ENCODE results near the gene JARID2.

JARID2 gene

DNA sequence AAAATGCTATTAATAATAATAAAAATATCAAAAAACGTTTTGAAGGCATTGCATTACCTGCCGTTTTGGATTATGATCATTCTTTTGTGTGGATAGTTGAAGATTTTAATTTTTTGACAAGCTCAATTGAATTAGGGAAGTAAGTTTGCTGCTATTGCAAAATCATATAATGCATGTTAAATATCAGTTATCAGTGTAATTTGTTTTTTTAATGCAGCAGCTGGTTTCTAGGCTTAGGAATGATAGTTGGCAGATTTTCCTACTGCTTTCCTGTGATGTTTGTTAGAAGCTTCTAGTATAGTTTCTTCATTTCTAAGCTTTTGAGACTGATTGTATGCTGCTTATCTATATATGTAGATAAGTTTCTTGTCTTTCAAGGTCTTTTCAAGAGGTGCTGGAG is 99.0 kb downstream of the JARID2 start:
- H3K27me3 ChIP-seq (ENCODE audit: low read length), result no peaks in the 10 kb centered on the region
- no peak overlapping the region for H3K4me2 ChIP-seq (ENCODE audit: low read depth, low read length, poor library complexity, severe bottlenecking)
- H3K9ac ChIP-seq (ENCODE audit: low read length), result no peak overlapping the region
- H3K9me3 ChIP-seq (ENCODE audit: insufficient read depth, low read length), result no peaks in the 10 kb centered on the region
- peaks cover 34% of the 10 kb centered on the region for H4K20me1 ChIP-seq (ENCODE audit: low read depth, low read length)
- H3K36me3 ChIP-seq (ENCODE audit: low read length), result no peaks in the 10 kb centered on the region
- no peaks in the 10 kb centered on the region for H3F3A ChIP-seq (ENCODE audit: insufficient read depth)
- no peaks in the 10 kb centered on the region for H3K79me2 ChIP-seq (ENCODE audit: insufficient read depth, low read length)
- no peaks in the 10 kb centered on the region for H3K9me2 ChIP-seq (replicated peaks; ENCODE audit: insufficient read depth, low read length)
- H3K4me3 ChIP-seq (ENCODE audit: insufficient read depth, low read length, poor library complexity, severe bottlenecking), result no peak overlapping the region
- H2AFZ ChIP-seq (ENCODE audit: low read depth, low read length, severe bottlenecking), result no peak overlapping the region
- H3K27ac ChIP-seq (ENCODE audit: low read depth, low read length), result no peak overlapping the region
- no peak for TF ChIP-seq EZH2phosphoT487 (conservative IDR thresholded peaks at IDR 0.05; ENCODE audit: low read length)
- TF ChIP-seq, protein P1, sequence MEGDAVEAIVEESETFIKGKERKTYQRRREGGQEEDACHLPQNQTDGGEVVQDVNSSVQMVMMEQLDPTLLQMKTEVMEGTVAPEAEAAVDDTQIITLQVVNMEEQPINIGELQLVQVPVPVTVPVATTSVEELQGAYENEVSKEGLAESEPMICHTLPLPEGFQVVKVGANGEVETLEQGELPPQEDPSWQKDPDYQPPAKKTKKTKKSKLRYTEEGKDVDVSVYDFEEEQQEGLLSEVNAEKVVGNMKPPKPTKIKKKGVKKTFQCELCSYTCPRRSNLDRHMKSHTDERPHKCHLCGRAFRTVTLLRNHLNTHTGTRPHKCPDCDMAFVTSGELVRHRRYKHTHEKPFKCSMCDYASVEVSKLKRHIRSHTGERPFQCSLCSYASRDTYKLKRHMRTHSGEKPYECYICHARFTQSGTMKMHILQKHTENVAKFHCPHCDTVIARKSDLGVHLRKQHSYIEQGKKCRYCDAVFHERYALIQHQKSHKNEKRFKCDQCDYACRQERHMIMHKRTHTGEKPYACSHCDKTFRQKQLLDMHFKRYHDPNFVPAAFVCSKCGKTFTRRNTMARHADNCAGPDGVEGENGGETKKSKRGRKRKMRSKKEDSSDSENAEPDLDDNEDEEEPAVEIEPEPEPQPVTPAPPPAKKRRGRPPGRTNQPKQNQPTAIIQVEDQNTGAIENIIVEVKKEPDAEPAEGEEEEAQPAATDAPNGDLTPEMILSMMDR (IDR thresholded peaks at IDR 0.05; ENCODE audit: insufficient read depth, low read length, poor library complexity, severe bottlenecking), result no peak

DNA sequence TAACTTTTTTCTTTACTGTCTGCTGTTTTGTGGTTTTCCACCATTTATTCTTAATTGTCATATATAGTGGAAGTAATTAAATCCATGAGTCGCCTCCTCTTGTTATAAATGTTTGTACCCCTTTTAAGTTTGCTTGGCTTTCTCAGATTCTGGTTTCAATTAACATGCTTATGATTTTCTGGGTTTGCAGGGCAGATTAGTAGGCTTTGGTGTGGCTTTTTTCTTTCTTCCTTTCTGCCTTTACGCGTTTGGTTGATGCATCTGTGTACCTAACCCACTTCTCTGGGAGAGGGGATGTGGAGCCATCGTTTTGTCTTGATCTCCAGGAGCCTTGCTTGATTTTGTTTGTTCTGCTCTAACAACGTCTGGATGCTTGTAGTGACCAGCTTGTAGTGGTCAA is 100.4 kb downstream of the JARID2 start:
- no peak overlapping the region for H3K4me2 ChIP-seq (ENCODE audit: low read depth, low read length, poor library complexity, severe bottlenecking)
- no peaks in the 10 kb centered on the region for H3F3A ChIP-seq (ENCODE audit: insufficient read depth)
- peaks cover 34% of the 10 kb centered on the region for H4K20me1 ChIP-seq (ENCODE audit: low read depth, low read length)
- H3K9ac ChIP-seq (ENCODE audit: low read length), result no peak overlapping the region
- H3K4me3 ChIP-seq (ENCODE audit: insufficient read depth, low read length, poor library complexity, severe bottlenecking), result no peak overlapping the region
- no peak overlapping the region for H3K27ac ChIP-seq (ENCODE audit: low read depth, low read length)
- H3K27me3 ChIP-seq (ENCODE audit: low read length), result no peaks in the 10 kb centered on the region
- TF ChIP-seq EZH2phosphoT487 (conservative IDR thresholded peaks at IDR 0.05; ENCODE audit: low read length), result no peak
- TF ChIP-seq, protein P1 (IDR thresholded peaks at IDR 0.05; ENCODE audit: insufficient read depth, low read length, poor library complexity, severe bottlenecking), result no peak
- no peak overlapping the region for H2AFZ ChIP-seq (ENCODE audit: low read depth, low read length, severe bottlenecking)
- no peaks in the 10 kb centered on the region for H3K9me2 ChIP-seq (replicated peaks; ENCODE audit: insufficient read depth, low read length)
- H3K9me3 ChIP-seq (ENCODE audit: insufficient read depth, low read length), result no peaks in the 10 kb centered on the region
- no peaks in the 10 kb centered on the region for H3K36me3 ChIP-seq (ENCODE audit: low read length)
- H3K79me2 ChIP-seq (ENCODE audit: insufficient read depth, low read length), result no peaks in the 10 kb centered on the region

DNA sequence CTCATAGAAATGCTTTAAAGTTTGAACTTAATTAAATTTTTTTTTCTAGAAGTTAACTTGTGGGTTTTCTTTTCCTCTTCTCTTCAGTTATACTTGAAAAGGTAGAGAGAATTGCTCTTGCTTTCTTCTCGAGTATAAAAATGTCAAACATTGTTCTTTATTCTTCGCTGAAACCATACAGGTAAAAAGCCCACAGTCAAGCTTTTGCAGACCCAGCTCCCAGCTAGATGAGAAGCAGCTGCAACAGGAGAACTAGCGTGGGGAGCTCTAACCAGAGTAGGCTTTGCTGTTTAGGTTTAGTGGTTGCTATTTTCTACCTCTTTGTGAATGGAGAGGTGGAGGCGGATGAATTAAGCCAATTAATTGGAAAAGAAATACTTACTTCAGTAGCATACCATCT is 102.7 kb downstream of the JARID2 start:
- Histone ChIP-seq H3K4me3 (ENCODE audit: insufficient read depth, low read length, poor library complexity, severe bottlenecking) (no peak overlapping the region), H3K79me2 (ENCODE audit: insufficient read depth, low read length) (no peaks in the 10 kb centered on the region), H3K27me3 (ENCODE audit: low read length) (no peaks in the 10 kb centered on the region), H3K27ac (ENCODE audit: low read depth, low read length) (no peak overlapping the region), H3F3A (ENCODE audit: insufficient read depth) (no peaks in the 10 kb centered on the region), H3K36me3 (ENCODE audit: low read length) (no peaks in the 10 kb centered on the region), H2AFZ (ENCODE audit: low read depth, low read length, severe bottlenecking) (no peak overlapping the region), H4K20me1 (ENCODE audit: low read depth, low read length) (peaks cover 34% of the 10 kb centered on the region), H3K4me2 (ENCODE audit: low read depth, low read length, poor library complexity, severe bottlenecking) (no peak overlapping the region), H3K9me2 (replicated peaks; ENCODE audit: insufficient read depth, low read length) (no peaks in the 10 kb centered on the region), H3K9ac (ENCODE audit: low read length) (no peak overlapping the region), H3K9me3 (ENCODE audit: insufficient read depth, low read length) (no peaks in the 10 kb centered on the region)
- no peak for TF ChIP-seq EZH2phosphoT487 (conservative IDR thresholded peaks at IDR 0.05; ENCODE audit: low read length)
- TF ChIP-seq, protein P1 (IDR thresholded peaks at IDR 0.05; ENCODE audit: insufficient read depth, low read length, poor library complexity, severe bottlenecking), result no peak

Data from SU-DHL-6 (cell line).